ENCODE results near the gene RELT.

RELT gene

GRCh38 chr11:73439002-73439843 is 63.0 kb downstream of the RELT start:
- DNase-seq (ENCODE audit: low read depth), result no peak

- DNase-seq (ENCODE audit: low read depth), result no peak
Measured at GRCh38 chr11:73445980-73446379, 69.8 kb downstream of the RELT start.

- DNase-seq (ENCODE audit: low read depth), result no peak
Measured at GRCh38 chr11:73446766-73447165, 70.6 kb downstream of the RELT start.

All from activated T-cell treated with anti-CD3 and anti-CD28 coated beads for 24 hours (primary cell).